Activated T-cell treated with anti-CD3 and anti-CD28 coated beads for 1 hour (primary cell): ENCODE data around the gene PTPRA.
"Not testable (repeated sequence)": the region's sequence is repeated elsewhere in the genome, so short reads cannot be mapped to it uniquely, and the experiment has no call there.

ENCODE experiments used
- DNase-seq: peaks from one replicate; pipeline ENCODE4 v3.0.0-alpha.2; 2020; ENCODE audit warnings: low read depth

The PTPRA gene

DNA sequence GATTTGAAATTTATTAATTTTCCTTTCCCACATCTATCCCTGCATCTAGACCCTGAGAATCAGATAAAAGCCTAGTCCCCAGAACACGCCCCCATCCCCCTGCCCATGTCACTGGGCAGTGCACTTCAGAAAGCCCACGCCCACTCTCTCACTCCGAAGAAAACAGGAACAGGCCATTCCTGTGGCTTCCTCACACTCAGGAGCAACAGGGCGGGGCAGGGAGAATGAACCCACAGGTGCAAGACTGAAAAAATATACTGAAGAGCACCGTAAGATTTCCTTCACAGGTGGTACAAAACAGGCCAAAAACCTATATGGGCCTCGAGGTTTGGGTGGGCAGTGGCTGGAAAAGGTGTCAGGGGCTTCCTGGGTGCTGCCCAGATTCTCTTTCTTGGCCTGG, 201.5 kb downstream of the PTPRA start:
- no peak for DNase-seq

- DNase-seq, result not testable (repeated sequence)
These were observed 202.0 kb downstream of the PTPRA start for GRCh38 chr20:3075315-3075714.

DNA sequence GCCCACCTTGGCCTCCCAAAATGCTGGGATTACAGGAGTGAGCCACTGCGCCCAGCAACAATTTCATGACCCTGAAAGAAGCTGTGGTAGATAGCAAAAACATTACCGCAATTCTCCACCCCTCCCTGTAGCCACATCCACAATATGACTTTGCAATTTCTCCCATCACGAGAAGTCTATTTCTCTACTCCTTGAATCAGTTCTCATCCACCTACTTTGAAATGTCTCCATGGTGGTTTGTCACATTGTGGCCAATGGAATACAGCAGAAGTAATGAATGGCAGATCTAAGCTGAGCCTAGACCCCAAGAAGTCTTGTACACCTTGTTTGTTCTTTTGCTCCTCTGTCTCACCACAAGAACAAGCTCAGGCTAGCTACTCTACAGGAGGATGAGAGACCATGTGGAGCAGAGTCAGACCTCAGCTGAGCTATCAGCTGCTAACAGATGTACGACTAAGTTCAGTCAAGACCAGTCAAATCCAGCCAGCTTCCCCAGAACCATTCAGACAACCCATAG, 204.4 kb downstream of the PTPRA start:
- DNase-seq, result no peak

DNA sequence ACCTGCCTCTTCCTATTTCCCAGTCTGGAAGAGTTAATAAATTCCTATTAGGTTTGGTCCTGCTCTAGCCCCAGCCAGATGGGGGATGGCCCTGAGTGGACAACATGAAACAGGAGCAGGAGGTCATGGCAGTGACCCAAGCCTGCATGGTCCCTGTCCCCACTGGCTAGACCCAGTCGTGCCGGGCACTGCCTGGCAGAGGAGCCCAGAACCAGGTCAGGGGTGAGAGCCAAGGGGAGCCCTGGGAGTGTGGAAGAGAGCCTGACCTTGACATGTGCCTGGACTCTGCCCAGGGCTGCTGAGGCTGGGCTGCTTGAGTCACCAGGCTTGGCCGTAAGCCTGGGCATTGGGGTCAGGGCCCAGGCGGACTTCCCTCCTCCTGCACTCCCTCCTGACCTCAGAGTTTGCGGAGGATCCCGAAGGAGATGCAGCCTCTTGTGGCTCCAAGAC, 207.7 kb downstream of the PTPRA start:
- DNase-seq, result no peak

GRCh38 chr20:3081641-3082040, 208.4 kb downstream of the PTPRA start:
- no peak for DNase-seq

DNA sequence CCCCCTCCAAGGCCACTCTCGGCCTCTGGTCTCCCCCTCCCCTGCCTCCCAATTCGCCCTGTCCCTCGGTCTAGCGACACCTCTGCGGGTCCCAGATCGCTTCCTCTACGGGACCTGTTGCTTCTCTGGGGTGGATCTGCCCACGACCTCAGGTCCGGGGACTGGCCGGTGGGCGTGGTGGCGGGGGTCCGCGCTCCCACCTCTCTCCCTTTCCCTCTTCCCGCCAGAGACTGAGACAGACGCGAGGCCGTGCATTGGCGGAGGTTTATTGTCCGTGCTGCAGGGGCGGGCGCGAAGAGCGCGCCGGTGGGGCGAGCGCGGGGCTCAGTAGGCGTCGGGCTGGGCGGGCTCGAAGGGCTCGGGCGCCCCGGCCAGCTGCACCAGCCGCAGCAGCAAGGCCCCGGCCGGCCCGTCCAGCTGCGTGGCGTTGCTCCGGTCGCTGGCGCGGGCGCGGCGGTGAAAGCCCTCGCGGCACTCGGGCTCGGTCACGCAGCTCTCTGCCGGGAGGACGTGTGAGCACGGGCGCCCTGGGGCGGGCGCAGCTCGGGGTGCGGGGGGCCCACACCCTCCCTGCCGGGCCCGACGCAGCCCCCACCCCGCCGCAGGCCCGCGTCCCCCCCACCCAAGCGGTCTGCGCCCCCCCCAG, 209.1 kb downstream of the PTPRA start:
- DNase-seq, result no peak

- DNase-seq, result no peak
These were observed 210.0 kb downstream of the PTPRA start for GRCh38 chr20:3082955-3083952.

DNA sequence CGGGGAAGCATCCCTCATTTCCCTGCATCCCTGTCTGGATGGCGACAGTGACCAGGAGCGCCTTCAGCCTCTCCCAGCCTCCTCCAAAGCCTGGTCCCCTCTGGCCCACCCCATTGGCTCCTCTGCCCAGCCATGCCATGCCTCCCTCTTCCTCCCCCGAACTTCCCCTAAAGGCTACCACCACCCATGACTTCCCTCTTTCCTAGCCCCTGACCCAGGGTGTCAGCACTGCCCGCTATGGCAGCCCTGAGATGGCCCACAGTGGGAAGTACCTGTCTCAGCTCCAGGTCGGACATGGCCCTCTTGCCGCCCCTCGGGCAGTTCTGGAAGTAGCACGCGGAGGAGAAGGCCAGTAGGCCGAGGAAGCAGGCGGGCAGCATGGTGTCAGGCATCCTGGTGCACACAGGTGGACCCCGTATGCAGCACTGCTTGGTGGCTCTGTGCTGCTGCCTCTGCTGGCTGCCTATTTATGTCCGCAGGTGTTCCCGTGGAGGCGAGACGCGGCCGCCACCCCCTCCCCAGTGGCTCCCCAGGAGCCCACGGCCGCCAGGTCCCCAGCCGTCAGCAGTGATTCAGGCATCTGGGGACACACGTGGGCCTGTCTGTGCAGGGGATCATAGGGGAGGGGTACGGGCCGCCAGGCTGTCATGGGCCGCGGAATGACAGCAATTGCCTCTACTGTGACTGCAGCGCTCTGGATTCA, 211.2 kb downstream of the PTPRA start, which contains the start of gene AVP:
Gene AVP (minus strand): TSS at position 442 of the 703 bp plus-strand sequence. CDS start 50 bp downstream, at position 392.
- DNase-seq, result no peak

DNA sequence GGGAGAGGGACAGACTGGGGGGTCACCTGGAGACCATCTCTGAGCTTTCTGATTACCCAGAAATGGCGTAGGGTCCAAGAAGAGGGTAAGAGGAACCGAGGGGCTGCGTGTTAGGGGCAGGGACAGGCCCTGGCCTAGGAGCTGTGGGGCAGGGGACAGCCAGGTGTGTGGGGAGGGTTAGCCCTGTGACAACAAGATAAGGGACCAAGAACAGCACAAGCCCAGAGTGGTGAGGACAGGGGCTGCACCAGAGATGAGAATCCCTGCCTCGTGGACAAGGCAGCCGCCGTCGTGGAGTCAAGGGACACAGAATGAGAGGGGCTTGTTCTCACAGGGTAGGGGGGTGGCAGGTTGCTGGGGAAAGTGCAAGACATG, 211.7 kb downstream of the PTPRA start:
- no peak for DNase-seq

DNA sequence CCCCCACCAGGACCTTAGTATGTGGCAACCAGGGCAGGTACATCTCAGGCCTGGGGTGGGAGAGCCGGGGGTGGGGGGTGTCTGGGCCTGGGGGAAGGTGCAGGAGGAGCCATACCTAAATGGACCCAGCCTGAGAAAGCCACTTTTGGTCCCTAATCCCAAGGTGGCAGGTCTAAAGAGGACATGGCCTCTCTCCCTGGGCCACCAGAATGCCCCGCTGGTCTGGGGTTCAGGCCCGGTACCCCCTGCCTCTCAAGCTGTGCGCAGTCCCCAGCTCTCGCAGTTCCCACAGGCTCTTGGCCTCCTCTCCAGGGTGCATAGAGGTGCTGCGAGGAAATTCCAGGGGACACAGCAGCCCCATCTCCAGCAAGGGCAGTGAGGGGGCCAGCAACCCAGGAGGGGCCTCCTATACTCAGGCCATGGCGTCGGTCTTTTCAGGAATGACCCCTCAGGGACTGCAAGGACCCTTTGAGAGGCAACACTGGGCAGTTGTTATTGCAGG, 212.3 kb downstream of the PTPRA start:
- DNase-seq, result no peak

GRCh38 chr20:3088031-3088430, 214.8 kb downstream of the PTPRA start:
- DNase-seq, result no peak
